Renal pelvis (tissue), 4 donors: ENCODE measurements around the gene RAVER1. TPM values are rescaled to one million over a fixed set of nuclear protein-coding genes. Genes with fewer than 3 reads are reported as not detected.

ENCODE experiments used
- DNase-seq: peaks from one replicate; pipeline ENCODE4 v3.0.0-alpha.2; 2013
- polyA plus RNA-seq, 3 donors: library from polyadenylated mRNA; unstranded; fragments of 120-200 nt; gene quantifications; one replicate each; pipeline ENCODE4 v1.2.1, GENCODE V29; 2013; ENCODE audit not compliant: insufficient read length in 3 of 3

Gene RAVER1
- polyA plus RNA-seq, 3 donors, result 31.9 to 43.4 (median 37.1) TPM

DNA sequence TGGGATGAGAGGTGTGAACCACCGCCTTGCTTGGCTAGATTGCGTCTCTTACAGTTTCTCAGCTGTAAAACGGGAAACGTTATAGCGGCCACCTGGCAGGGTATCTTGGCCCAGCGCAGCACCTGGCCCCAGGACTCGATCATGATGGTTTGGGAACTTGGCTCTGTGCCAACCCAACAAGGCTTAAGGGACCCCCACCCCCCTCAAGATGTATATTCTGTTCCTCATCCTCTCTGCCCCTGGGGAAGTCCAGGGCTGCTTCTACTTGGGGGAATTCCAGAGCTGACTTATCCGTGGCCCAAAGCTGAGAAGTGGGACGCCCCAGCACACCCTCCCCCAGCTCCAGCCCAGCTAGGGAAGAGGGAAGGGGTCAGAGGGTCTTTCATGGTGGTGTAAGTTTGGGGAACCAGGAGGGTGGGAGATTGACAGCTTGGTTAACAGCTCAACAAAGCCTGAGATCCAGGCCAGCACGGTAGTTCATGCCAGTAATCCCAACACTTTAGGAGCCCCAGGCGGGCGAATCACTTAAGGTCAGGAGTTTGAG lies 61.7 kb downstream of the RAVER1 start:
- no peak for DNase-seq

DNA sequence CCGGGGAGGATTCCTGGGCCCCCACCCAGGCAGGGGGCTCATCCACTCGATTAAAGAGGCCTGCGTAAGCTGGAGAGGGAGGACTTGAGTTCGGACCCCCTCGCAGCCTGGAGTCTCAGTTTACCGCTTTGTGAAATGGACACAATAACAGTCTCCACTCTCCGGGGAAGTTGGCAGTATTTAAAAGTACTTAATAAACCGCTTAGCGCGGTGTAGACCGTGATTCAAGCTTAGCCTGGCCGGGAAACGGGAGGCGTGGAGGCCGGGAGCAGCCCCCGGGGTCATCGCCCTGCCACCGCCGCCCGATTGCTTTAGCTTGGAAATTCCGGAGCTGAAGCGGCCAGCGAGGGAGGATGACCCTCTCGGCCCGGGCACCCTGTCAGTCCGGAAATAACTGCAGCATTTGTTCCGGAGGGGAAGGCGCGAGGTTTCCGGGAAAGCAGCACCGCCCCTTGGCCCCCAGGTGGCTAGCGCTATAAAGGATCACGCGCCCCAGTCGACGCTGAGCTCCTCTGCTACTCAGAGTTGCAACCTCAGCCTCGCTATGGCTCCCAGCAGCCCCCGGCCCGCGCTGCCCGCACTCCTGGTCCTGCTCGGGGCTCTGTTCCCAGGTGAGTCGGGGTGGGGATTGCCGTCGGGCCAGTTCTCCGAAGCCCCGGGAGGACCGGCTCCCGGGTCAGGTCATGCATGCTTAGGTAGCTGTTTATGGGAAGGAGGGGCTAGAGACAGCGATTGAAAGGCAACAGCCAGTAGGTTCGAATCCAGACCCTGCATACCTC lies 62.5 kb downstream of the RAVER1 start, which contains the start of gene ICAM1:
ICAM1 (plus strand) TSS at position 505 of the 779 bp plus-strand sequence; CDS start at position 545, 40 bp downstream.
- DNase-seq, result no peak

DNA sequence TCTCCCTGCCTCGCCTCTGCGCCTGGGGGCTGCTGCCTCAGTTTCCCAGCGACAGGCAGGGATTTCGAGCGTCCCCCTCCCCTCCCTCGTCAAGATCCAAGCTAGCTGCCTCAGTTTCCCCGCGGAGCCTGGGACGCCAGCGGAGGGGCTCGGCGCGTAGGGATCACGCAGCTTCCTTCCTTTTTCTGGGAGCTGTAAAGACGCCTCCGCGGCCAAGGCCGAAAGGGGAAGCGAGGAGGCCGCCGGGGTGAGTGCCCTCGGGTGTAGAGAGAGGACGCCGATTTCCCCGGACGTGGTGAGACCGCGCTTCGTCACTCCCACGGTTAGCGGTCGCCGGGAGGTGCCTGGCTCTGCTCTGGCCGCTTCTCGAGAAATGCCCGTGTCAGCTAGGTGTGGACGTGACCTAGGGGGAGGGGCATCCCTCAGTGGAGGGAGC lies 63.1 kb downstream of the RAVER1 start:
- no peak for DNase-seq

DNA sequence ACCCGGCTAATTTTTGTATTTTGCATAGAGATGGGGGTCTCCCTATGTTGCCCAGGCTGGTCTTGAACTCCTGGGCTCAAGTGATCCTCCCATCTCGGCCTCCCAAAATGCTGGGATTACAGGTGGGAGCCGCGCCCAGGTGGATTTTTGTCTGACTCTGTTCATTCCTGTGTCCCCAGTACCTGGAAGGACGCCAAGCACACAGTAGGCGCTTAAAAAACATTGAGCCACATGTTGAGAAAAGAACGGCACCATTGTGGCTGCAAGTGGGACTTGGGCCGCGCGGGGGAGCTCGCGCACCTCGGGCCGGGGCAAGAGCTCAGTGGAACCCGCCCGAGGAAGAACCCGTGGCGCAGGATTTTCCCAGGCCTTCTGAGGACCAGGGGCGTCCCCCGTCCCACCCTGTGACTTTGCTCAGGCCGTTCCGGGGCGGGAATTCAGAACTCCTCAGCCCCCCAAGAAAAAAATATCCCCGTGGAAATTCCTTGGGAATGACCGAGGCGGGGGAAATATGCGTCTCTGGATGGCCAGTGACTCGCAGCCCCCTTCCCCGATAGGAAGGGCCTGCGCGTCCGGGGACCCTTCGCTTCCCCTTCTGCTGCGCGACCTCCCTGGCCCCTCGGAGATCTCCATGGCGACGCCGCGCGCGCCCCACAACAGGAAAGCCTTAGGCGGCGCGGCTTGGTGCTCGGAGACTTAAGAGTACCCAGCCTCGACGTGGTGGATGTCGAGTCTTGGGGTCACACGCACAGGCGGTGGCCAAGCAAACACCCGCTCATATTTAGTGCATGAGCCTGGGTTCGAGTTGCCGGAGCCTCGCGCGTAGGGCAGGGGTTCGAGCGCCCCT lies 63.8 kb downstream of the RAVER1 start:
- DNase-seq, result peak; percentile 62

DNA sequence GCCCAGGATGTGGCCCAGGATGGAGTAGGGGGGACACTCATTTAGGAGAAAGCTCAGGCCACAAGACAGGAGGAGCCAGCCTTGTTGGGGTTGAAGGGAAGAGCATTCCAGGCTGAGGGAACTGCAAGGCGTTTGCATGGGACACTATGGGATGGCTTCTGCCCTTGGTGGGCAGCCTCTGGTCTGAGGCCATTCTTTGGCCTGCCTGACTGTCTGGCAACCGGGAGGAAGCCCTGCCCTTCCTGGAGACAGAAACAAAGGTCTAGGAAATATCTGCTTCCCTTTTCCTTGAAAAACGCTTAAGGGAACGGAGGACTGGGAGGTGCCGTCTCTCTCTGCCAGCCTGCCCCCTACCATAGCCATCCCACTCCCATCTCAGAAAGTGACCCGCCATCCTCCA lies 65.3 kb downstream of the RAVER1 start:
- no peak for DNase-seq

DNA sequence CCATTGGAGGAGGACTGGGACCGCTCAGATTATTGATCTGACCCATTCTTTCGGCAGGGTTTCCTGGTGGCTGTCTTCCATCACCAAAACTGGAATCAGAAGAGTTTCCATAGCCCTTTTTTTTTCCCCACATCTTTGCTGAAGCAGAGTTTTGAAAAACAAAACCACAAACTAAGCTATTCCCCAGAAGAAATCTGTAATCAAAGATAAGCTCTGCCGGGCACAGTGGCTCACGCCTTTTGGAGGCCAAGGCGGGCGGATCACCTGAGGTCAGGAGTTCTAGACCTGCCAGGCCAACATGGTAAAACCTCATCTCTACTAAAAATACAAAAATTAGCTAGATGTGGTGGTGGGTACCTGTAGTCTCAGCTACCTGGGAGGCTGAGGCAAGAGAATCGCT lies 66.6 kb downstream of the RAVER1 start:
- DNase-seq, result no peak

Other genes starting within 250 kb of the RAVER1 start
- 10 to 100 TPM; 25.0 to 30.2 (median 27.7) TPM for gene SHFL, start 247.2 kb downstream of the RAVER1 start, polyA plus RNA-seq
- gene ANGPTL6, start 230.9 kb downstream of the RAVER1 start, polyA plus RNA-seq, result 1 to 10 TPM; 1.6 to 3.9 (median 3.5) TPM
- gene PPAN, start 227.2 kb downstream of the RAVER1 start, polyA plus RNA-seq, result 10 to 100 TPM; 35.7 to 45.6 (median 36.6) TPM
- 10 to 100 TPM; 14.2 to 19.3 (median 18.4) TPM for gene P2RY11, start 221.8 kb downstream of the RAVER1 start, polyA plus RNA-seq
- gene EIF3G, start 213.6 kb downstream of the RAVER1 start, polyA plus RNA-seq, result 100 to 1,000 TPM; 197 to 223 (median 211) TPM
- gene DNMT1, start 138.6 kb downstream of the RAVER1 start, polyA plus RNA-seq, result 100 to 1,000 TPM; 102 to 125 (median 107) TPM
- gene S1PR2, start 102.2 kb downstream of the RAVER1 start, polyA plus RNA-seq, result 10 to 100 TPM; 12.1 to 13.5 (median 12.3) TPM
- gene MRPL4, start 81.3 kb downstream of the RAVER1 start, polyA plus RNA-seq, result 10 to 100 TPM; 47.5 to 58.3 (median 58.1) TPM
- 1 to 10 TPM; 5.0 to 6.6 (median 5.6) TPM for gene ICAM1, start 62.4 kb downstream of the RAVER1 start, polyA plus RNA-seq
- gene ICAM4, start 46.6 kb downstream of the RAVER1 start, polyA plus RNA-seq, result under 1 TPM; 0.49 to 0.62 (median 0.53) TPM
- under 1 TPM in 2 of 3 donors, not detected in 1; 0.10 to 0.17 TPM for gene ICAM5, start 43.6 kb downstream of the RAVER1 start, polyA plus RNA-seq
- gene ZGLP1, start 23.7 kb downstream of the RAVER1 start, polyA plus RNA-seq, result 10 to 100 TPM in 1 of 3 donors, 1 to 10 TPM in 2; 5.8 to 10.2 (median 7.5) TPM
- gene FDX2, start 17.5 kb downstream of the RAVER1 start, polyA plus RNA-seq, result 10 to 100 TPM; 18.9 to 25.4 (median 22.1) TPM
- gene ICAM3, start 6.1 kb upstream of the RAVER1 start, polyA plus RNA-seq, result 10 to 100 TPM in 1 of 3 donors, 1 to 10 TPM in 2; 8.6 to 10.0 (median 9.9) TPM
- gene TYK2, start 47.0 kb upstream of the RAVER1 start, polyA plus RNA-seq, result 100 to 1,000 TPM; 115 to 155 (median 151) TPM
- gene CDC37, start 70.0 kb upstream of the RAVER1 start, polyA plus RNA-seq, result 100 to 1,000 TPM; 166 to 183 (median 170) TPM
- 1 to 10 TPM; 2.0 to 2.6 (median 2.1) TPM for gene PDE4A, start 87.0 kb upstream of the RAVER1 start, polyA plus RNA-seq
- 10 to 100 TPM; 73.5 to 81.5 (median 74.1) TPM for gene KEAP1, start 169.8 kb upstream of the RAVER1 start, polyA plus RNA-seq
- 1 to 10 TPM; 1.2 to 1.4 (median 1.2) TPM for gene S1PR5, start 183.9 kb upstream of the RAVER1 start, polyA plus RNA-seq
- 10 to 100 TPM; 34.8 to 39.1 (median 35.1) TPM for gene ATG4D, start 210.4 kb upstream of the RAVER1 start, polyA plus RNA-seq
- gene KRI1, start 232.5 kb upstream of the RAVER1 start, polyA plus RNA-seq, result 10 to 100 TPM; 31.4 to 39.5 (median 38.4) TPM
- 10 to 100 TPM in 1 of 3 donors, 1 to 10 TPM in 2; 8.5 to 12.4 (median 8.9) TPM for gene CDKN2D, start 235.4 kb upstream of the RAVER1 start, polyA plus RNA-seq